HAP-1 (cell line): Measurements from ENCODE around the gene EARS2.
"Not testable (repeated sequence)": the region's sequence is repeated elsewhere in the genome, so short reads cannot be mapped to it uniquely, and the experiment has no call there.

Experiments used
- DNase-seq, 2 experiments: peaks; one replicate each; pipeline ENCODE4 v3.0.0-alpha.2; 2016 to 2020; ENCODE audit warnings: low spot score in 2 of 2
- H3K27me3 ChIP-seq: fragments of 250-450 bp; sonication (Bioruptor Pico); 2 replicates; pipeline ENCODE4 v1.5.1; 2020; ENCODE audit warnings: low read depth, mild to moderate bottlenecking, moderate library complexity
- H3K36me3 ChIP-seq: fragments of 250-450 bp; sonication (Bioruptor Pico); replicated peaks from 2 replicates; pipeline ENCODE4 v1.5.1; 2020; ENCODE audit warnings: mild to moderate bottlenecking
- H3K4me1 ChIP-seq: fragments of 250-450 bp; sonication (Bioruptor Pico); 2 replicates; pipeline ENCODE4 v1.5.1; 2020; ENCODE audit warnings: mild to moderate bottlenecking
- H3K4me3 ChIP-seq: fragments of 250-450 bp; sonication (Bioruptor Pico); 2 replicates; pipeline ENCODE4 v1.5.1; 2020; ENCODE audit warnings: mild to moderate bottlenecking, moderate library complexity
- H3K9me3 ChIP-seq: fragments of 250-450 bp; sonication (Bioruptor Pico); 2 replicates; pipeline ENCODE4 v1.5.1; 2020; ENCODE audit warnings: mild to moderate bottlenecking, moderate library complexity
- in situ Hi-C: fragments of 300-500 bp; cut with MboI; formaldehyde crosslinking; loops from 3 replicates; pipeline ENCODE4 v1.14.3; 2020; ENCODE audit warnings: low sequenced_read_pairs, inconsistent platforms, mixed read lengths

EARS2 gene

DNA sequence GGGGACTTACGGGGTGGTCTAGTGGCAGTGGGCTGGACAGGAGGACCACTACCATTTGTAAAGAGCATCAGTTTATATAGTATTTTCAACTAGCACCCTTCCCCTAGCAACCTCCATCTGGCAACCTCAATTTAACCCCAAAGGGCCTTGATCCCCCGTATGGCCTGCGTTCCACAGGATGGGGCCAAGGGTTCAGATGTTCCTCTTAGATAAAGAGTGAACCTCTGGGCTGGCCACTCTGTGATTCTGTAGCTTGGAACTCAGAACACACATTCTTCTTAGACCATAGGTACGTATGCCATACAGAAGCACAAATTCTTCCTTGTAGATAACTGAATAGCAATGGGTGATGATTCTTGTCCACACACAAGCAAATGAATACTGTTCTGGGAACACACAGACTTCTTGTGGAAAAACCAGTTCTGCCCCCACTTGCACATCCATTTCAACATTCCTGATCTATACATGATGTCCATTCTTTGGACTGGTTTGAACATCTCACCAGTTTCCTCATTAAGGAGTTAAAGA is 44.9 kb downstream of the EARS2 start:
- no peak overlapping the region for H3K4me3 ChIP-seq
- H3K36me3 ChIP-seq = peaks cover 4% of the 10 kb centered on the region
- no peak for DNase-seq
- no peaks in the 10 kb centered on the region for H3K9me3 ChIP-seq
- no peaks in the 10 kb centered on the region for H3K27me3 ChIP-seq
- H3K4me1 ChIP-seq = no peaks in the 10 kb centered on the region
- in situ Hi-C loops = no loop called here

DNA sequence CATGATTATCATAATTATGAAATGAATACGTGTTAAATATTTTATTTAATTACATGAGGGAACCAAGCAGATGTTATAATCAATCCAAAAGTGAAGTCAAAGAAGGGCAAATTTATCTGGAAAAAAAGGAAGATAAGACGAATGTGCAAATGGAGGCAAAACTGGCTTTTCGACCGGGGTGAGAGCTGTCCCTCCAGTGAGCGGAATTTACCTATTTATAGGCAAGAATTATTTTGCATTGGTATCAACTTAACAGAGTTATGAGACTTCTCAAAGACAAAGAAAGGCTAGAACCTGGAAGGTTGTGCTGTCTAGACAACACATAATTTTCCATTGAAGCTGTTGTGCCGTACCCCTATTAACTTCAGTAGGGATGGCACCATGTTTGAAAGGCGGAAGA is 45.4 kb downstream of the EARS2 start:
- in situ Hi-C loops = no loop called here
- no peak for DNase-seq
- H3K36me3 ChIP-seq = peaks cover 4% of the 10 kb centered on the region
- no peaks in the 10 kb centered on the region for H3K27me3 ChIP-seq
- H3K9me3 ChIP-seq = no peaks in the 10 kb centered on the region
- H3K4me1 ChIP-seq = no peaks in the 10 kb centered on the region
- no peak overlapping the region for H3K4me3 ChIP-seq

DNA sequence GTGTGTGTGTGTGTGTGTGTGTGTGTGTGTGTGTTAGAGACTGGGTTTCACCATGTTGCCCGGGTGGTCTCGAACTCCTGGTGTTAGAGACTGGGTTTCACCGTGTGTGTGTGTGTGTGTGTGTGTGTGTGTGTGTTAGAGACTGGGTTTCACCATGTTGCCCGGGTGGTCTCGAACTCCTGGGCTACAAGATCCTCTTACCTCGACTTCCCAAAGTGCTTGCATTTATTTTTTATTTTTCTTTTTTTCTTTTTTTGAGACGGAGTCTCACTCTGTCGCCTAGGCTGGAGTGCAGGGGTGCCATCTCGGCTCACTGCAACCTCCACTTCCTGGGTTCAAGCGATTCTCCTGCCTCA is 46.3 kb downstream of the EARS2 start:
- peak overlapping the region; percentile 46 for H3K4me3 ChIP-seq
- H3K9me3 ChIP-seq, H3K36me3 ChIP-seq, DNase-seq, H3K4me1 ChIP-seq, in situ Hi-C loops, H3K27me3 ChIP-seq: not testable (repeated sequence)

DNA sequence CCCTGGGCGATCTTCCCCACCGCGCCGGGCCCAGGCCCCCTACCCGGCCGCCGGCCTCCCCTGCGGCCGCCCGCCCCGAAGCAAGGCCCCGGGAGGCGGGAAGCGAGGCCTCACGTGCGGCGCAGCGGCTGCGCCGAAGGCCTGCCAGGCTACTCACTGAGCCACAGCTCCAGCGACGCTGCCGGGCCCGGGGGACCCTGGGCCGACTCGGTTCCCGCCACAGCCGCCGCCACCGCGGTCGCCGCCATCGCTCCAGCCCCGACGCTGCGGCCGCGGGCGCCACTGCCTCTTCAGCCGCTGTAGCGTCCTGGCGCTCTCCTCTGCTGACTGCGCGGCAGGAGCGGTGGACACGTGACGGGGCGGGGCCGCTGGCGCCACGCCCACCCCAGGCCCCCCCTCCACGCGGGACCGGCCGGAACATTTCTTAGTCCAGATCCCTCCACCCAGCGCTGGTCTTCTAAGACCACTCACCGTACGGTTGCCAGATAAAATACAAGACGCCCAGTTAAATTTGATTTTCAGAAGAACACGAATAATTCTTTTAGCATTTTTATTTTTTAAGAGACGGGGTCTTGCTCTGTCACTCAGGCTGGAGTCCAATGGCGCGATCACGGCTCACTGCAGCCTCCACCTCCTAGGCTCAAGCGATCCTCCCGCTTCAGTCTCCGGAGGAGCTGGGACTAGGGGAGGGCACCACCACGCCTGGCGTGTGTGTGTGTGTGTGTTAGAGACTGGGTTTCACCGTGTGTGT is 46.8 kb downstream of the EARS2 start, which contains the start of gene GGA2:
Gene GGA2 (minus strand): TSS at position 331 of the 751 bp plus-strand sequence. CDS start 83 bp downstream, at position 248.
- Histone ChIP-seq H3K9me3 (no peaks in the 10 kb centered on the region), H3K27me3 (no peaks in the 10 kb centered on the region), H3K4me3 (peak within 1 kb of the TSS; percentile 46), H3K36me3 (peaks cover 8% of the 10 kb centered on the region), H3K4me1 (0 out of 2 replicates have a peak, but pooled peaks cover 7% of the 10 kb centered on the region)
- peak; percentile 78 to 85 for DNase-seq
- in situ Hi-C loops = no loop called here

DNA sequence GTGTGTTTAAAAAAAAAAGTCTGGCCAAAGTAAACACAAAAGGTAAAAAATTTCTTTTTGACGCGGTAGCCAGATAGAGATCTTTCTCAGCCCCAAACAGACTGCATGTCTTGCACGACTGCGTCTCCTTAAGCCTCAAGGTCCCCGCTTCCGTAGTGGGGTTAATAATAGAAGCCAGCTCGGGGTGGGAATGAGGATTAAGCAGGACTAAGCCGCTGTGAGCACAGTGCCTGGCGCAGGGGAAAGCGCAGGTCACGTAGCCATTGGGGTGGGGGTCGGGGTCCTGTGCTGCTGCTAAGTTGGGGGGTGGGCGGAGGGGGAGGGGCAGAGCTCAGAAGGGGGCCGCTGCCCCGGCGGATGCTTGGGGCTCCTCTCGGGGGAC is 47.4 kb downstream of the EARS2 start:
- peak overlapping the region; percentile 46 for H3K4me3 ChIP-seq
- in situ Hi-C loops = no loop called here
- no peaks in the 10 kb centered on the region for H3K9me3 ChIP-seq
- no peaks in the 10 kb centered on the region for H3K27me3 ChIP-seq
- H3K36me3 ChIP-seq = peaks cover 12% of the 10 kb centered on the region
- H3K4me1 ChIP-seq = 0 out of 2 replicates have a peak, but pooled peaks cover 7% of the 10 kb centered on the region
- peak; percentile 54 to 70 for DNase-seq

DNA sequence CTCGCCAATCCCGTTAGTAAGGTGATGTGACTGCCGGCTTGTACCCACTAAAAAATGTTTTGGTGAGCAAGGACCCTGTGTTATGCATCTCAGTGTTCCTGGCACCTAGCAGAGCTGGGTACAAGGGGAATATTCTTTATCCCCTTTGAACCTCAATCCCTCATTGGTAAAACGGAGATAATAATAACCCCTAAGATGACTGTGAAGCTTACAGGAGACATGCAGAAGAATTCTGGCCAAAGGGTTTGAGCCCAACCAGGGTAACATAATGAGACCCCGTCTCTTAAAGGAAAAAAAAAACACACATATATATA is 47.8 kb downstream of the EARS2 start:
- Histone ChIP-seq H3K36me3 (peaks cover 13% of the 10 kb centered on the region), H3K4me1 (0 out of 2 replicates have a peak, but pooled peaks cover 7% of the 10 kb centered on the region), H3K27me3 (no peaks in the 10 kb centered on the region), H3K9me3 (no peaks in the 10 kb centered on the region), H3K4me3 (peak overlapping the region; percentile 46)
- no peak for DNase-seq
- in situ Hi-C loops = no loop called here

DNA sequence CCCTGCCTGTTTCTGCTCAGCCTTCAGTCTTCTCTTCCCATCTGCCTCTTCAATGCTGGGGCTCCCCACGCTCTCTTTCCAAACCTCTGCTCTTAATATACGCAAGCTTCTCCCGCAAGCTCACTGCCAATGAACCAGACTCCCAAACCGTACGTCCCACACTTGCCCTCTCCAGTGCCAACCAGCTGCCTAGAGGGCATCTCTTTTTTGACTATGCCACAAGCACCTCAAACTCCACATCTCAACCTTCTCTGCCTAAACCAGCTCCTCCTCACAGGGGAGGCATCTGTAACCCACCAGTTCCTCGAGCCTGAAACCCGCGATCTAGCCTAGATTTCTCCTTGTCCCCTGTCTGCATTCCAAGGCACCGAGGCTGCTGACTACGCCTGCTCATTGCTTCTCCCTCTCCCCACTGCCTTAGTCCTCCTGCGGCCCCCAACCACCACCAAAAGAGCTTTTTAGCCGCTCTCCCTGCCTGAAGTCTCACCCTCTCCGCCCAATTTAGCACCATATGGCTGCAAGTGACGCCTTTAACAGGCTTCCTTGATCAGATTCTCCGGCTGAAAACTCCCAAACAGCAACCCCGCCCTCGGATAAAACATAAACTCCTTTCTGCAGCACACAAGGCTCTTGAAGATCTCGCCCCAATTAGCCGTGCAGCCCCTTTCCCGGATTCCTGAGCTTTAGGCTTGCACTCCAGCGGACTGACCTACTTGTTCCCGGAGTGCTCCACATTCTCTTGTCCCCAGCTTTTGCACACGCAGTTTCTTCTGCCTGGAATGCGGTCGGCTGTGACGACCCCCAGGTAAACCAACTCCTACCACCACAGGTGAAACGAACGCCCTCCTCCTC is 48.3 kb downstream of the EARS2 start:
- no peaks in the 10 kb centered on the region for H3K27me3 ChIP-seq
- peak in 1 of 2 experiments; percentile 54 for DNase-seq
- in situ Hi-C loops = no loop called here
- H3K36me3 ChIP-seq = peaks cover 13% of the 10 kb centered on the region
- H3K4me1 ChIP-seq = 0 out of 2 replicates have a peak, but pooled peaks cover 7% of the 10 kb centered on the region
- no peaks in the 10 kb centered on the region for H3K9me3 ChIP-seq
- peak overlapping the region; percentile 46 for H3K4me3 ChIP-seq

DNA sequence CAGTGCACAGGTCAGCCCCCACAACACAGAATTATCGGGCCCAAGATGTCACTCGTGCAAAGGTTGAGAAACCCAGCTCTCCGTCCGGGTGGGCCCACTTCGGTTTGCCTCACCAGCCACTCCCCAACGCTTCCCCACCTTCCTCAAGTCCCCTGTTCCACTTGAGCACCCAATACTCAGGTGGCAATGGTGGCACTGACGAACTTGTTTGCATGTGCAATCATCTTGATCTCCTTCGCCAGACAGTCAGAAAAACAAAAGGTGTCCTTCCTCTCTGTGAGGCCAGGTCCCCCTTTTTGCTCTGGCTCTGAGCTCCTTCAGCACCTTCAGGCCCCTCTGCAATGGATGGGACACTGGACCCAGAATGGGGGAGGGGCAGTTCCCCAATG is 50.5 kb downstream of the EARS2 start:
- Histone ChIP-seq H3K36me3 (peaks cover 13% of the 10 kb centered on the region), H3K4me3 (no peak overlapping the region)

DNA sequence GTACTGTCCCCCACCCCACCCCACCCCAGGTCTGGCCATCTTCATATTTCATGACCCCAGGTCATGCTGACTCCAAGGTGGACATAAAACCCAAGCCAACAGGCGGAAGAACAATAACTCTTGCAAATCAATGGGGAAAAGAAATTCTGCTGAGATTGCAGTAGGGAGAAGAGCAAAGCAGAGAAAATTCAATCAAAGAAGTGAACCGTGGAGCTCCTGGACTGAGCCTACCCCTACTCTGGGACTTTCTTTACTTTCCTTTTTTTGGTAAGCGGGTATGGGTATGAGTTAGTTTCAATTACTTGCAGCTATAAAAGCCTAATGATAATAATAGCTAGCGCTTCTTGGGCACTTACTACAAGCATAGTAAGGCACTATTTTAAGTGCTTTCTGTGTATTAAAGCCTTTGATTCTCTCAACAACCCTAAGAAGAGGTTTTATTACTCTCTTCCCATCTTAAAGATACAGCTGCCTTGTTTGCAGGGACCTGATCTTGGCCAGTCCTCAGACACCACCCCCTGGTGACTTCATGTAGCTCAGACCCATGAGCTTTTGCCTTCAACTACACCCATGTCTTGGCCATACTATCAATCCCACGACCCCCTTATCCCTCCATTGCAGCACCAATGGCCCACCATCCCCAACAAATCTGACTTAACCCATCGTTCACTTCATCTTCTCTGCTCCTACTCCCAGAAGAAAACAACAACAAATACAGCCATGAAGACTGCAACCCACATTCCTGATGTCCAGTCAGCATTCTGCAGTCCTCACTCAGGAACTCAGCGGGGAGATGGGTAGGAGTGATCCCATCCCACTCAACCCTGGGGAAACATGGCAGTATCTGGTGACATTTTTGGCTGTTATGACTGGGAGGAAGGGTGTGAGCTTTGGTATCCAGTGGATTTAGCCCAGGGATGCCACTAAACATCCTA is 51.2 kb downstream of the EARS2 start:
- peaks cover 13% of the 10 kb centered on the region for H3K36me3 ChIP-seq

More for the DNA sequence above, 50.5 kb downstream of the EARS2 start:
- Histone ChIP-seq H3K4me1 (peaks cover 7% of the 10 kb centered on the region), H3K9me3 (no peaks in the 10 kb centered on the region), H3K27me3 (no peaks in the 10 kb centered on the region)
- in situ Hi-C loops = no loop called here
- no peak for DNase-seq

DNA sequence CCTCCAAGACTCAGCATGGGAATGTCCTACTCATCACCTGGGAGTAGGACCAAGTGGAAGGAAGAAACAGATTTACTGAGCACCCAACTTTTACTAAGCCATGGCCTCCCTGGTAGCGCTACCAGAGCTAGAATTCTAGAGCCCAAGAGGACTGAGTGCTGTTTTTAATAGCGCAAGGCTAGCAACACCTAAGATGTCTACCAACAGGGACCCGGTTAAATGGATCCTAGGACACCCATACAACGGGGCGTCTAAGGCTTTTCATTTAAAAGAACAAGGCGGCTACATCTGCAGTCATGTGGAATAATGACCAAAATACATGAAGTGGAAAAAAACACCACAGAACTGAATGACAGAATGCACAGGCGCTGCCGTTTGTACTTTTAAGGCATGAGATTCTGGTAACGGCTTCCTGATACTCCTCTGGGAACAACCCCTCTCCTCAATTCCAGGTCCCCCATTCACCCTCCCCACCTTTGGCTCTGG is 51.9 kb downstream of the EARS2 start:
- H3K9me3 ChIP-seq = no peaks in the 10 kb centered on the region
- no peaks in the 10 kb centered on the region for H3K27me3 ChIP-seq
- DNase-seq = no peak
- in situ Hi-C loops = no loop called here
- H3K4me1 ChIP-seq = peaks cover 9% of the 10 kb centered on the region
- H3K4me3 ChIP-seq = no peak overlapping the region
- H3K36me3 ChIP-seq = peaks cover 13% of the 10 kb centered on the region

More for the DNA sequence above, 51.2 kb downstream of the EARS2 start:
- in situ Hi-C loops = no loop called here
- Histone ChIP-seq H3K4me1 (peaks cover 9% of the 10 kb centered on the region), H3K9me3 (no peaks in the 10 kb centered on the region), H3K27me3 (no peaks in the 10 kb centered on the region), H3K4me3 (no peak overlapping the region)
- DNase-seq = no peak

DNA sequence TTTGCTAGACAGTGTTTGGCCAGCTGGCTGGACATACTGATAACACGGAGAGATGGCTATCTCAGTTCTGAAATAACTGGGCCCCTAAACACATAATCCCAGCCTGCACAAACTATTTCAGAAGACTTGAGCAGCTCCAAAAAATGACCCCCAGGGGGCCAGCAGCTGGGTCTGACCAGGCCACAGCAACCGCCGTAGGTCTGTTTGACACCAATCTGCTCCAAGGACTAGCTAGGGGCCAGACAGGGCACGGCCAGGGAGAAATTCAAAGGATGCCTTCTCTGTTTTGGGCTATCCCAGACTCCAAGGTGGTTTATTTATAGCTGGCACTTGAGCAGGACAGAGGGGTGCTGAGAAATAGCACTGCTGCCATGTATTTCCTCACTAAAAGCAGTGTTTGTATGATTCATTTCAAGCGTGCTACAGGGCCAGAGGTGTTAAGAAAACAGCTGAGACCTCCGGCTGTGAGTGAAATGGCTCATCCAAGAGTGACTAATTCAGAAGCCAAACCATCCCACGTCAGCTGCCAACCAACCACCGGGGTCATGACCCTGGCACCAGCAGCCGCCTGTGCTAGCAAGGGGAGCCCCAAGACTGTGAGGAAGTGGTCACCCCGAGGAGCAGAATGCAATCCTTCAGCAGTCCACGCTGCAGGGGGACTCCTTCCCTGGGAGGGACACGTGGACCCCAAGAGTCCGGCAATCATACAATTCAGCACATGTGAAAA is 52.5 kb downstream of the EARS2 start:
- no peak for DNase-seq
- no peaks in the 10 kb centered on the region for H3K27me3 ChIP-seq
- H3K9me3 ChIP-seq = no peaks in the 10 kb centered on the region
- in situ Hi-C loops = no loop called here
- no peak overlapping the region for H3K4me3 ChIP-seq
- H3K36me3 ChIP-seq = peaks cover 13% of the 10 kb centered on the region
- H3K4me1 ChIP-seq = peaks cover 9% of the 10 kb centered on the region

DNA sequence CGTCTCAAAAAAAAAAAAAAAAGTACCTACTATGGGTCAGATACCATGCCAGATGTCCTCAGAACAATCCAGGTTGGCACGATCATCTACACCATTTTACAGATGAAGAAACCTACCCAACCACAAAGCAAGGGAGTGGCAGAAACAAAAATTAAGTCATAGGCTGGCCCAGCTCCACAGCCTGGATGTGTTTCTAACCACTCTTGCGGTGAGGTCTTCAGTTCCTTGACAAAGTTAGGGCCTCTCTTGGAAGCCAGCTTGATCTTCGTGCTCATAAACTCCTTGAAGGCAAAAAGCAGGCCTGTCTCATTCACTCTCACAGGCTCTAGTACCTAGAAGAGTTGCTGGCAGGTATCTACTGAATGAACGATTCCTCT is 53.1 kb downstream of the EARS2 start:
- DNase-seq = no peak
- in situ Hi-C loops = no loop called here
- peaks cover 9% of the 10 kb centered on the region for H3K4me1 ChIP-seq

DNA sequence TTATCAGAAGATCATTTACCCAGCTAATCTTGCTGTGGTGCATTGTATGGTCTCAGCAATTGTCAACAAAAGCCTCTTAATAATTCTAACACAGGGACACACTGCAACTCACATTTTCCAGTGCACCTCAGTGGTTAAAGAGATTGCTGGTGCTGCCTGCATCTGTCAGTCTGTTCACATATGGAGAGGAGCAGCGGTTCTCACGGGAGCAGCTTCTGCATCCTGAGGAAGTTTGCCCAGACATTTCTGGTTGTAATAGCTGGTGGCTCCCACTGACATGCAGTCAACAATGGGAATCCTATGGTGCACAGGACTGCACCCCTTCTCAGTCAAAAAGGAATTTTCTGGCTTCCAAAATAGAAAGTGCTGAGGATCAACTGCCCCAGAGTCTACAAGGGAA is 54.7 kb downstream of the EARS2 start:
- Histone ChIP-seq H3K9me3 (no peaks in the 10 kb centered on the region), H3K36me3 (peaks cover 13% of the 10 kb centered on the region), H3K27me3 (no peaks in the 10 kb centered on the region), H3K4me3 (no peak overlapping the region), H3K4me1 (peaks cover 15% of the 10 kb centered on the region)
- DNase-seq = no peak
- in situ Hi-C loops = no loop called here

More for the DNA sequence above, 53.1 kb downstream of the EARS2 start:
- no peak overlapping the region for H3K4me3 ChIP-seq
- no peaks in the 10 kb centered on the region for H3K9me3 ChIP-seq
- H3K27me3 ChIP-seq = no peaks in the 10 kb centered on the region
- peaks cover 13% of the 10 kb centered on the region for H3K36me3 ChIP-seq
